GM21576 (cell line): ENCODE data around the gene HAUS2.
"Not testable (repeated sequence)": the region's sequence is repeated elsewhere in the genome, so short reads cannot be mapped to it uniquely, and the experiment has no call there.

Experiments used
- ATAC-seq: cut with Tn5 transposase; IDR thresholded peaks from one replicate; pipeline ENCODE4 v1.9.1; 2021; ENCODE audit warnings: mild to moderate bottlenecking, moderate library complexity; ENCODE audit not compliant: unreplicated experiment

Gene HAUS2

DNA sequence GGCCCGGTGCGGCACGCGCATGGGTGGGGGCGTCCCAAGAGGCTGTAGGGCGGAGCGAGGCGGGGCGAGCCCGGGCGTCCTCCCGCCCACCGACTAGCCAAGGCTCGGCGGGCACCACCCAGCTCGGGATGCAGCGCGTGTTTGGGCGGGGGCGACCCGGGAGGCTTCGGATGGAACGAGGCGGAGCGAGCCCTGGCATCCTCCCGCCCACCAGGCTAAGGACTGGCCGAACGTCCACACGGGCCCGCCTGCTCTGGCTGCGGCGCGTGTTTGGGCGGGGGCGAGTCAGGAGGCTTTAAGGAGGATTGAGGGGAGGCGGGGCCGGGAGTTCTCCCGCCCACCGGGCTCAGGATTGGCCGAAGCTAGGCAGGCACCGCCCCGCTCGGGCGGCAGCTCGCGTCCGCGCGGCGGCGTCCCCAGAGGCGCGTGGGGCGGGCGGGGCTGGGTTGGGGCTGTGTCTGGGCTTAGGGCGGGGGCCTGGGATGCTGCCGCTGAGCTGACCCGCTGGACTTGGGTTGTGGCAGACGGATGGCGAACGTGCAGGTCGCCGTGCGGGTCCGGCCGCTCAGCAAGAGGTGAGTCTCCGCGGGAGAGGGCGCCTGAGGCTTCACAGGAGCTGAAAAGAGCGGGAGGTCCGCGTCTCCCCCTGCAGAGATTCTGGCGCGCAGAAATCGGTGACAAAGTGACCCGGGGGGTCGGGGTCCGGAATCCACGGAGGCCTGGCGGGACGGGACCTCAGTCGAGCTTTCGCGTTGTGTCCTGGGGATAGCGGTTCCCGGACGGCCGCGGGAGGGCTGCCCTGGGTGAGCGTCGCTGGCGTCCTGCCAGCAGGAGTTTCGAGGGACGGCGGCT is 26.8 kb downstream of the HAUS2 start, which contains the start of gene STARD9:
TSS of gene STARD9 (plus strand) at position 419 of the 852 bp plus-strand sequence. CDS start at position 529, 110 bp downstream.
- ATAC-seq, result peak; percentile 85

DNA sequence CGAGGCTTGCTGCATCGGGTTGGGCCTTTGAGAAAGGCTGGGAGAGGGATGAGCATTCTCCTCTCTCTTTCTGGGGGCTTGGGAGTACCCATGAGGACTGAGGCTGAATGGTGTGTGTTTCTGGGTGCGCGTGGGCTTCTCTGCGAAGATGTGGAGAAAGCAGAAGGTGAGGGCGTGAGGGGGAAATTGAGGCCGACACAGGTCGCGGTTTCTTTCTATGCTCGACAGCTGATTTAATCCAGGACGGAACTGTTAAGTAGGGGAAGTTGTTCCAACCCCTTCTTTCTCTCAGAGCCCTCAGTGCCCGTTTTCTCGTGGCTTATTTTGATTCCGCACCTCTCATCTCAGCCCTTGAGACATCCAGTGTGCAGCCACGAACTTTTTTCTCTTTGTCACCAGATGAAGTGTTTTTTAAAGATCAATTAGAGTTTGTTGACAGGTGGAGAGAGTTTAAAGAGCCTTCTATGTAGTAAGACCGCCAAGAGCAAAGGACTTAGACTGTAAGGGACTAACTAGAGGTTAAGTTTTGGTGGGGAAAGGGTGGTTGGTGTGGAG is 27.5 kb downstream of the HAUS2 start:
- no peak for ATAC-seq

DNA sequence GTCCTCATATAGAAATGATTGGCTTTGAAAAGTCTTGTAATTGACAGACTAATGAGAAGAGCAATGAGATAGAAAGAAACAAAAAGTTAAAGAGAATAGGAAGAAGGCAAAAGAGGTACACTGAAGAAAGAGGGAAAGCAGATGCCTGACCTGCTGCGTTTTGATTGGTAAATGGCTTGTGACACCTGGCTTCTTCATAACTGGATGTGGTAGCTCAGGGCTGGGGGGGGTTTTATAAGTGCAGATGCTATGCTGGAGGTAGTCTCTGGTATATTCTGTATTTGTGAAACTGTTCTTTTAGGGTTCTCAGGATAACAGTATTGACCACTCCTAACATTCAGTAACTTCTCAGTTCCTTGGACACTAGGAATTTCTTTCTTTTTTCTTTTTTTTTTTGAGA is 28.1 kb downstream of the HAUS2 start:
- ATAC-seq, result no peak

DNA sequence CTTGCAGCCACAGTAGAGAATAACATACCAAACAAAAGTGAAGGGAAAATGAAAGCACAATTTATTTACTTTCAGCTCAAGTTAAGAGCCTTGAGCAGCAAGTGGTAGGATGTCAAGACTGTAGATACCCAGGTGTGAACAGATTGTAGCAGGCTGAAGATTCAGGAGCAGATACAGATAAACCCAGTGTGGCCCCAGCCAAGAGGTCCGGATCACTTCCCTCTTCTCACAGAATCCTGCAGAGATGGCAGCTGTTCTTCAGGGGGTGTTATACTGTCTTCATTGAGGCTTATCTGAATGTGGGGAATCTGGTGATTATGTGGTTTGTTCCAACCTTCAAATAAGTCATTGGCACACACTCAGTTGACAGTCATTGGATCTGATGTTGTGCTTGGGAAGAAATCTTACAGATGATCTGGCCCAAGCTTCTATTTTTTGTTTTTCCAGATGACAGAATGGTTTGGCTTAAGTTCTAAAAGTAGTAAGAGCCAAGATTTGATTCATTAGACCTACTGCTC is 28.9 kb downstream of the HAUS2 start:
- ATAC-seq, result no peak

DNA sequence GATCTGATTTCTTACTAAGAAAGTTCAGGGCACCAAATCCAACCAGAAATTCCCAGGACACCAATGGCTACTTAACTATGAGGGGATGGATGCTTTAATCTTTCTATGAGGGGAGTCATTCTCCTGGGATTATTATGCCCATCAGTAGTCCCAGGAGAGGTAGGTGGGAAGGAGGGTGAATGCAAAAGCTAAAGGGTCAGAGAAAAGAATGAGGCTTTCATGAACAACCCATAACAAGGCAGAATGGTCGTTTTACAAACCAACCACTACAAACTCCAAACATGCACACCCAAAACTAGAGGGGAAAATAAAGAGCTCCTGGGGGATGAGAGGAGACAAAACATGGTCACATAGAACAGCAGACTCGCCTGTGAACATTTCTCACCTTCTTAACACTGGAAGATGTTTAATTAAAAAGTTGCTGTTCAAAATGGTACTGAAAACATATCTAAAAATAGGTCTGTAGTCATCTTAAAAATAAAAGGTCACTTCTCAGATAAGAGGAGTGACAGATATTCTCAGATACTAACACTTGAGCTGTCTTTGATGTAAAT is 30.4 kb downstream of the HAUS2 start:
- ATAC-seq, result no peak

DNA sequence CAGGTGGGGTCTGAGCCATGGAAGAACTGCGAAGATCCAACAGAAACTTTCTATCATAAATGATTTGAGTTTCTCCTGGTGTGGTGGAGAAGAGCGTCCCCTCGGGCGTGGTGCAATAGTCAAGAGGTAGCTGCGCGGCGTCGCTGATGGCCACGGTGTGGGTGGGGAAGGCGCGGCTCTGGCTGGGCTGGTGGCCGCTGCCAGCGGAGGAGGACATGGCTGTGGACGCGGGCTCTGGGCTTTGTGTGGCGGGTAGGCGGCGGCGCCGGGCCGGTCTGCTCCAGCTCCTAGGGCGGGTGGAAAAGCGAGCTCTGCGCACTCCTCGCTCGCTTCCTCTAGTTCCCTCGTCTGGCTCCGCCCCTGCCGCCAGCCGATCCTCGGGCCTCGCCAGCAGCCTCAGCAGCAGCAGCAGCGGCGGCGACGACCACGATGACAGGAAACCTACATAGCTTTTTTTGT is 32.7 kb downstream of the HAUS2 start:
- ATAC-seq, result no peak

DNA sequence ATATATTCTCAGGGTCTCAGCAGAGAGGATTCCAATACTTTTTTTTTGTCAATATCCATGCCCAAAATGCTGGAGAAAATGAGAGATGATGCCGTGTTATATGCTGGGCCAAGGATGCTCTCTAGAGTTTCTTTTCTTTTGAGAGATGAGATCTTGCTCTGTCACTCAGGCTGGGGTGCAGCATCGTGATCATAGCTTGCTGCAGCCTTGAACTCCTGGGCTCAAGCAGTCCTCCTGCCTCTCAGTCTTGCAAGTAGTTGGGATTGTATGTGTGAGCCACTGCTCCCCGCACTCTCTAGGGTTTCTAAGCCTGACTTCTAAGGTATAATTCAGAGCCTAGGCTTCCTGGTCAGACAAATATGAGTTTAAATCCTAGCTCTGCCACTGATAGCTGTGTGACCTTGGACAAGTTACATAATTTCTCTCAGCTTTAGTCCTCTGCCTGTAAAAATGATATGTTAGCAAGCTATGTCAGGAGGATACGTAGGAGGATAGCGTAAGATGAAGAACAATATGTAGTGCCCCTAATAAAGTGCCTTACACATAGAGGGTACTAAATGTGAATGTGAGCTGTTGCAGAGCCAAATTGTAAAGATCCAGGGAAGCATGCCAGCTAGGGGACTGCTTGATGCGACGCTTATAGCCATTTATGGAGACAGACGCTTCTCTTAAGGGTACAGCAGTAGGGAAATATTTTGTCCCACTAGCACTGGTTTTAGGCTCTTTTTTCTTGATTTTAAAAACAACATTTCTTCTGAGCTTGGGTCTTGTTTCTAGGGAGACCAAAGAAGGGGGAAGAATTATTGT is 34.1 kb downstream of the HAUS2 start:
- ATAC-seq, result no peak

DNA sequence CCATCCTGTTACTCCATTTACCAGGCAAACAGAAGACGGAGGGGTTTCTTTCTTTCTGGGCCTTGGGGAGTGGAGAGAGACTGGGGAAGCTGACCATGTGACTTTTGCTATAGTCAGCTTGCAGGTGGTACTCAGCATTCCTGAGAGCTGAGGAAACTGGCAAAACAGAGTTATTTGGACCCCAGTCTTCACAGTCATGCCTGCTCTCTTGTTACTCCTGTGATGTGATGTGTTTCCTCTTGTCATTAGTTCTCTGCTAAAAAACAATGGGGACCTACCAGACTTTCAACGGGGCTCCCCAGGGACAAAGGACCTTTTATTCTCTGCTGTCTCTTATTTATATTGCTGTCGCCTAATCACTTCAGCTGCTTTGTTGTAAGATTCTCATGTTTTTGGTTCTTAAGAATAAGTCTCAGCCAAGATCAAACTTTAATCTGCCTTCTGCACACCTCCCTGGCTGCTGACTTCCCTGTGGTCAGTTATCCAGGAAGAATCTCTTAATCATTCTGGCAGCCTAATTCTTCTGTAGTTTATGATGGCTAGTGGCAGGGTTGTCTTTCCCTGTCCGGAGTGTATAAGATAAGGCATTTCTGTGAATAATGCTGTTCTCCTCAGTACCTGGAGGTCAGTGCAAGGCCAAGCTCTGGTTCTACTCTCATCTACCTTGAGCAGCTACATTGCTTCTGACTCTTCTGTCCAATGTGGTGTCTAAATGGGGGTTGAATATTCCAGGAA is 35.6 kb downstream of the HAUS2 start:
- ATAC-seq, result no peak

DNA sequence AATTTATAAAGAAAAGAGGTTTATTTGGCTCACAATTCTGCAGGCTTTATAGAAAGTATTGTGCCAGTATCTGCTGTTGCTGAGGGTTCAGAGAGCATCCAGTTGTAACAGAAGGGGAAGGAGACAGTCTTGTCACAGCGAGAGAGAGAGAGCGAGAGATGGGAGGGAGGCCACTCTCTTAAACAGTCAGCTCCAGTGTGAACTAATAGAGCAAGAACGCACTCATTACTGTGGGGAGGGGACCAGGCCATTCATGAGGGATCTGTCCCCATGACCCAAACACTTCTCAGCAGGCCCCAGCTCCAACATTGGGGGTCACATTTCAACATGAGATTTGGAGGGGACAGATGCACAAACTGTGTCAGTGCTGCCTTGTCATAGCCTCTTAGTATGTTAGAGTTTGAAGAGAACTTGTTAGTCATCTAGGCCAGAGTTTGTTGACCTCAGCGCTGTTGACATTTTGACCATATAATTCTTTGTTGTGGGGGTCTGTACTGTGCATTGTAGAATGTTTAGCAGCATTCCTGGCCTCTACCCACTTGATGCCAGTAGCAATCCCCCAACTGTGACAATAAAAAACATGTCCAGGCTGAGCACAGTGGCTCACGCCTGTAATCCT is 42.1 kb downstream of the HAUS2 start:
- no peak for ATAC-seq

DNA sequence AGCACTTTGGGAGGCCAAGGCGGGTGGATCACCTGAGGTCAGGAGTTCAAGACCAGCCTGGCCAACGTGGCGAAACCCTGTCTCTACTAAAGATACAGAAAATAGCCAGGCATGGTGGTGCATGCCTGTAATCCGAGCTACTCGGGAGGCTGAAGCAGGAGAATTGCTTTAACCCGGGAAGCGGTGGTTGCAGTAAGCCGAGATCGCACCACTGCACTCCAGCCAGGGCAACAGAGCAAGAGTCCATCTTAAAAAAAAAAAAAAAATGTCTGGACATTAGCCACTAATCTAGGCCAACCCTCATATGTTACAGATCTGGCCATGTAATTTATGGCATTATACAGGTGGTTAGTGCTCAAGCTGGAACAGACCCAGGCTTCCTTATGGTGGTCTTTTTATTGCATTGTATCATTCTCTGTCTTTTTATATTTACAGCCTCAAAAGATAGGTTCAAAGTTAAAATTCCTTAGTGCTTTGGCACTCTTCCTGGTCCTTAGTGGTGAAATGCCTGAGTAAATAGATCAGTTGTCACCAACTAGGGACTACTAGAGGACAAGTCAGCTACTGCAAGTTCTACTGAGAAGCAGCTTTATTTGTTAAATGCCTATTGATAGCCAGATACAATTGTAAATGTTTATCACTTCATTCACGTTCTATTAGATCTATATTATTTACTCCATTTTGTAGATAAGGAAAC is 42.7 kb downstream of the HAUS2 start:
- ATAC-seq, result no peak

DNA sequence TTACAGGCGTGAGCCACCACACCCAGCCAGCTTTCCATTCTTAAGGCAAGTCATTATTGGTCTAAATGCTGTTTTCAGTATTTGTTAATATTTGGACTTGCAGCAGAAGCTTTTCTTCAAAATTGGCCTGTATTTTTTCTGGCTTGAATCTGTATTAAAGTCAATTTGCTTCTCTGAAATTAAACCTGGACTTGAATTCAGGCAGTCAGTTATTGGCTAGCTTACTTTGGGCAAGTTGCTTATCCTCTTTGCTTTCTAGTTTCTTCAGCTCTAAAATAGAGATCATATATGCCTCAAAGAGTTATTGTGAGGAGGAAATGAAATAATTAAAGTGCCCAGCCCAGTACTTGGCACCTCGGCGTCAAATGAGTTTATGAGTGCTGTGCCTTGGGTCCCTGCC is 44.1 kb downstream of the HAUS2 start:
- ATAC-seq, result no peak

DNA sequence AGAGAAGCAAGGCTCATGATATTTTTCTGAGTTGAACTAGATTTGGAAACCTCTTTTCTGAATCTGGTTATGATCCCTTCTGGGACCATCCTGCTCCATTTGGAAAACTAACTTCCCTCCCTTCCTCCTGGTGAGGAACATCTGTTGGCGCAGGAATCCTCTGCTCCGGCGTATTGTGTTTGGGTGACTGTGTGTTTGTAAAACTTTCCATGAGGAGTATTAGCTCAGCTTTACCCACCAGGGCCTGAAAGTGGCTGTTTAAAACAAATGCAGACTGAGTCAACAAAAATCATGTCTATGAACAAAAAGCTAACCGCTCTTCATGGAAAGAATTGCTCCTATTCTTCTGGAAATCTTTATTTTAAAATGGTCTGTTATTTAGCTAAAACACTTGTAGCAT is 44.5 kb downstream of the HAUS2 start:
- ATAC-seq, result no peak

DNA sequence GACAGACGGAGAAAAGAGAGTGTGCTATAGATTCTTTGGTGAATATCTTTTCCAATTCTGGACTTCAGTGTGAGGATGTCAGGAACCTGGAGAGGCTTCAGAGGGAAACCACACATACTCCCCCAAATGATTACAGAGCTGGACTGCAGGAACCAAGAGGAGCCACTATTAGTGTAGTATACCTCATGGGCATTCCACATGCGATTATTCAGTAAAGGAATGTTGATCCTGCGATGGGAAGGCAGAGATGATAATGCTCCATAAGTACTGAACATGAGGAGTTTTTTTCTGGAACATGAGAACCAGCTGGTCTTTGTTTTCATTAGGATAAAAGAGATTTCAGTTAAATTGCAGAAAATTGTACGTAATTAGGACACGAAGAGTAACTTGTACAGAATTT is 45.5 kb downstream of the HAUS2 start:
- ATAC-seq, result no peak

DNA sequence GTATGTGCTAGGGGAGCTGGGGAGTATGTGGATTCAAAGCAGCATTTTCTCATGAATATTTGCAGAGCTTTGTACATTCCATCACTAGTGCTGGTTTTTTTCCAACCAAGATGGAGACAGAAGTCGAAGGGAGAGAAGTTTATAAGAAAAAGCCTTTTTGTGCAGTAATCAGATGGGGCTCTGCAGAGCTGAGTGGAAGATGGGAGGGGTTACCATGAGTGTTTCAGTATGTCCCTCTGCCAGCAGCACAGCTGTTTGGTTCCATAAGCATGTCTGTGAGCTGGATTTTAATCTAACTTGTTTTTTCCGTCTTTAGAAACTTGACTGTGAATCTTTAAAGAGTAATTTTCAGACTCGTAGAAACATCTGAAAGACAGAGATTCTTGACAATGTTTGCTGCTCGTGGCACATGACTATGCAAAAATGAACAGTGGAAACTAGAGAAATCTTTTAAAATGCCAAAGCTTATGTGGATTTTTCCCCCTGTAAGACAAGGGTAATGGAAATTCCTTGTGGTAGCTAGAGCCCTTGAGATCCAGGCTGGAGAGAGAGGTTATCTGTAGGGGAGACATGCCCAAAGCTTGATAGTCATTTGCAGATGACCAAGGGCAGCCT is 47.1 kb downstream of the HAUS2 start:
- no peak for ATAC-seq

DNA sequence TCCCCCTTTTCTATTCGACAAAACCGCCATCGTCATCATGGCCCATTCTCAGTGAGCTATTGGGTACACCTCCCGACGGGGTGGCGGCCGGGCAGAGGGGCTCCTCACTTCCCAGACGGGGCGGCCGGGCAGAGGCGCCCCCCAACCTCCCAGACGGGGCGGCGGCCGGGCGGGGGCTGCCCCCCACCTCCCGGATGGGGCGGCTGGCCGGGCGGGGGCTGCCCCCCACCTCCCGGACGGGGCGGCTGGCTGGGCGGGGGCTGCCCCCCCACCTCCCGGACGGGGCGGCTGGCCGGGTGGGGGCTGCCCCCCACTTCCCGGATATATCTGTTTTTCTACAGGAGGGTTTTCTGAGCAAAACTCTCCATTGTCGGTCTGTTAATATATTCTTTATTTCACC is 52.7 kb downstream of the HAUS2 start:
- ATAC-seq, result not testable (repeated sequence)

DNA sequence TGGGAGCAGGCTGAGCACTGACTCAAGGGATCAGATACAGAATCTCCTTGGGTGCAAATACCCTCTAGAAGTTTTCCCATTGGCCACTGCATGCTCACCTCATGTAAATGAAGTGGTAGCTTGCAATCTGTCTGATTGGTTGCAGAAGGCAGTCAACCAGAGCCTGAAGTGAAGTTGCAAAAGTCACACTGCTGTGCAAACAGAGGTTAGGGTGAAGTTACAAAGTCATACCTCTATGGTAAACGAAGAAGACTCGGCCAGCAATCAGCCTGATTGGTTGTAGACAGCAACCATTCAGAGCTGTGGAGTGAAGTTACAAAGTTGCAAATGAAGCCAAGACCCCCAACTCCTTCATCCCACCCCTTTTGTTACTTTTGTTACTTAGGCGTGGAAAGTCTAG is 53.9 kb downstream of the HAUS2 start:
- ATAC-seq, result no peak

DNA sequence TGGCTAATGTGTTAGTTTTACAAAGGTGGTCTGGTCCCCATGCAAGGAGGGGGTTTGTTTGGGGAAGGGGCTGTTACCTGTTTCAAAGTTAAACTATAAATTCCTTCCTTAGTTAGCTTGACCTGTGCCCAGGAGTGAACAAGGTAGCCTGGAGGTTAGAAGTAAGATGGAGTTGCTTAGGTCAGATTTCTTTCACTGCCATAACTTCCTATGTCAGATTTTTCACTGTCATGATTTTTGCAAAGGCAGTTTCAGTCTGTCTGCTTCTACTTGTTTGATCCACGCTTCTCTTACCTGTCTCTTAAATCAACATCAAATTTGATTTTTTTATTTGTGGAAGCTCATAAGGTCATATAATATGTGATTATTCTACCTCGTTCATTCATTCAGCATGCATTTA is 55.3 kb downstream of the HAUS2 start:
- no peak for ATAC-seq

DNA sequence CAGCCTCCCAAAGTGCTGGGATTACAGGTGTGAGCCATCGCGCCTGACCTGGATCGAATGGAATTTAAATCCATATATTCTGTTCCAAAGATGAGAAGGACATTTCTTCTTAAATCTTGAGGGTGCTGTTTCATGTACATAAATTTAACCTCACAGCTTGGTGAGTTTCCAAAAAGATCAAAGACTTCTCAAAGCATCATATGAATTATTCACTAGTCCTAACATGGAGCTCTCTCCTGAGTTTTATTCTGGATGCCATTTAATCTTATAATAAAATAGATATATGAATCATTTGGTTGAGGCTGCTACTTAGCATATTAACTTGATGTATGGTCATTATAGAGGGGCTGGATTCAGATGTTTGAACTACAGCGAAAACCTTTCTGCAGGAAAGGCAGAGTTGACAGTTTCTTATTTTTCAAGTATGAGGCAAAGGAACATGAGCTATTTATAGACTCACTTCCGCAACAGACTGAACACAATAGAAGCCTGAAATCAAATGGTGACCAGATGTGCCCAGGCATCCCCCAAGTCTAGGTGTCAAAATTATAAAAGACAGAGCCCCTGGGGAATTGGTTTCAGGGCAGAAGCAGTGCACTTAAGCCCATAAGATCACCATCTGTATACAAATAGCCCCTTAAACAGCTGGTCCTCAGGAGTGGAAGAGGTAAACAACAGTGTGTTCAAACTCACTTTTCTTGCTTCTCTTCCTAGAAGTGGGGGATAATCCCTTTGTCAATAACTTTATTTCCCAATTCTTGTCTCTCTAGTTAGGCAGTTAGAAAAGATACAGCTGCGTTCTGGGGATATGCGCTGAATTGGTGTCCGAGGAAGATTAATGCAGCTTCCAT is 56.5 kb downstream of the HAUS2 start:
- ATAC-seq, result peak; percentile 41
